H1 (cell line): ENCODE data around the gene SLC24A3. TPM values are rescaled to one million over a fixed set of nuclear protein-coding genes. Genes with fewer than 3 reads are reported as not detected.

Experiments
- CTCF ChIA-PET: fragments of 300-600 bp; sonication (Branson Sonifier 250); formaldehyde crosslinking; loops from one replicate; lab custom pipeline; 2021; ENCODE audit not compliant: partially characterized antibody; lab: Charles Lee
- POLR2A ChIA-PET: fragments of 300-600 bp; sonication (Branson Sonifier 250); formaldehyde crosslinking; loops from one replicate; lab custom pipeline; 2021; ENCODE audit warnings: inconsistent platforms; ENCODE audit not compliant: partially characterized antibody; lab: Charles Lee
- DNase-seq, 2 experiments: peaks; one replicate each; pipeline versions ENCODE4 v3.0.0 to v3.0.0-alpha.2; 2010 to 2022; ENCODE audit warnings: low spot score in 2 of 2, low read depth in 1 of 2, mixed read lengths in 1 of 2
- FAIRE-seq: peaks from 2 replicates; lab custom pipeline; 2011; peaks lifted over from hg19 to GRCh38; lab: Jason Lieb, UNC
- H2AFZ ChIP-seq: 2 replicates; pipeline ENCODE4 v1.8.1; 2012; ENCODE audit warnings: low read length, inconsistent platforms
- H2AK5ac ChIP-seq: 2 replicates; pipeline ENCODE4 v1.6.1; 2013; ENCODE audit warnings: low read depth, low read length
- H2BK120ac ChIP-seq: replicated peaks from 2 replicates; pipeline ENCODE3; 2013; ENCODE audit warnings: low read depth, low read length, inconsistent platforms
- H2BK12ac ChIP-seq: 2 replicates; pipeline ENCODE4 v1.6.1; 2013; ENCODE audit warnings: low read depth, low read length
- H2BK15ac ChIP-seq: 2 replicates; pipeline ENCODE4 v1.6.1; 2013; ENCODE audit warnings: low read length
- H2BK20ac ChIP-seq: 2 replicates; pipeline ENCODE4 v1.6.1; 2013; ENCODE audit warnings: low read length
- H2BK5ac ChIP-seq: 2 replicates; pipeline ENCODE4 v1.6.1; 2013; ENCODE audit warnings: low read depth, low read length
- H3K14ac ChIP-seq: 2 replicates; pipeline ENCODE4 v1.6.1; 2013; ENCODE audit warnings: inconsistent platforms; ENCODE audit not compliant: insufficient read length
- H3K18ac ChIP-seq: 2 replicates; pipeline ENCODE4 v1.6.1; 2013; ENCODE audit warnings: low read length; ENCODE audit errors: extremely low read depth
- H3K23ac ChIP-seq: 2 replicates; pipeline ENCODE4 v1.6.1; 2013; ENCODE audit warnings: inconsistent platforms; ENCODE audit not compliant: insufficient read length
- H3K23me2 ChIP-seq: 2 replicates; pipeline ENCODE4 v1.6.1; 2013; ENCODE audit warnings: low read depth, low read length
- H3K27ac ChIP-seq: 2 replicates; pipeline ENCODE4 v1.6.1; 2011; ENCODE audit warnings: low read depth, low read length, inconsistent platforms
- H3K27me3 ChIP-seq, 4 experiments: replicated peaks in 1 of 4; 1 replicate in 1 of 4; 2 replicates in 3 of 4; pipeline versions ENCODE4 v1.6.1 to v1.8.1; 2011 to 2013; ENCODE audit warnings: low read length in 3 of 4, mild to moderate bottlenecking in 3 of 4, inconsistent platforms in 2 of 4, mixed read lengths in 2 of 4, moderate library complexity in 1 of 4; ENCODE audit not compliant: control insufficient read depth in 3 of 4, insufficient read depth in 3 of 4; ENCODE audit errors: extremely low read depth in 1 of 4
- H3K36me3 ChIP-seq, 4 experiments: 2 replicates each; pipeline versions ENCODE4 v1.6.1 to v1.8.1; 2011 to 2013; ENCODE audit warnings: mild to moderate bottlenecking in 4 of 4, low read length in 3 of 4, moderate library complexity in 2 of 4, control low read depth in 1 of 4, inconsistent platforms in 1 of 4; ENCODE audit not compliant: insufficient read depth in 4 of 4, control insufficient read depth in 2 of 4
- H3K4ac ChIP-seq: replicated peaks from 2 replicates; pipeline ENCODE3; 2013; ENCODE audit warnings: low read length, low read depth, mixed read lengths, inconsistent platforms; ENCODE audit not compliant: insufficient read length
- H3K4me1 ChIP-seq, 4 experiments: replicated peaks in 1 of 4; 1 replicate in 1 of 4; 2 replicates in 3 of 4; pipeline versions ENCODE4 v1.6.1 to v1.8.1; 2011 to 2013; ENCODE audit warnings: low read length in 3 of 4, inconsistent platforms in 2 of 4, mixed read lengths in 1 of 4; ENCODE audit not compliant: insufficient read depth in 4 of 4, control insufficient read depth in 3 of 4
- H3K4me2 ChIP-seq, 2 experiments: 2 replicates each; pipeline versions ENCODE4 v1.6.1 to v1.8.1; 2011 to 2013; ENCODE audit warnings: low read depth in 2 of 2, low read length in 2 of 2, control low read depth in 1 of 2, inconsistent platforms in 1 of 2, mild to moderate bottlenecking in 1 of 2; ENCODE audit not compliant: insufficient read depth in 1 of 2
- H3K4me3 ChIP-seq, 4 experiments: fragments of 200-600, 300-600 bp in 1 of 4; sonication (generic), shearing (Covaris generic), sonication (Bioruptor Twin) in 1 of 4; 2 replicates each; pipeline versions ENCODE4 v1.5.1 to v1.8.1; 2011 to 2016; ENCODE audit warnings: low read length in 4 of 4, low read depth in 3 of 4, control low read depth in 2 of 4, inconsistent platforms in 2 of 4, mild to moderate bottlenecking in 2 of 4, mixed read lengths in 1 of 4, moderate library complexity in 1 of 4; ENCODE audit not compliant: insufficient read depth in 2 of 4; ENCODE audit errors: extremely low read depth in 1 of 4
- H3K56ac ChIP-seq: replicated peaks from 2 replicates; pipeline ENCODE3; 2013; ENCODE audit warnings: low read depth, mild to moderate bottlenecking, mixed read lengths, low read length, inconsistent platforms; ENCODE audit not compliant: insufficient read length
- H3K79me1 ChIP-seq: 2 replicates; pipeline ENCODE4 v1.6.1; 2013; ENCODE audit warnings: low read depth, low read length, control low read depth
- H3K79me2 ChIP-seq, 2 experiments: 2 replicates each; pipeline versions ENCODE4 v1.6.1 to v1.8.1; 2012 to 2013; ENCODE audit warnings: low read length in 2 of 2, mild to moderate bottlenecking in 2 of 2, inconsistent platforms in 1 of 2; ENCODE audit not compliant: insufficient read depth in 2 of 2, control insufficient read depth in 1 of 2
- H3K9ac ChIP-seq, 4 experiments: replicated peaks in 1 of 4; 1 replicate in 1 of 4; 2 replicates in 3 of 4; pipeline versions ENCODE4 v1.6.1 to v1.8.1; 2011 to 2013; ENCODE audit warnings: low read depth in 3 of 4, low read length in 3 of 4, control low read depth in 2 of 4, mild to moderate bottlenecking in 2 of 4, moderate library complexity in 2 of 4, inconsistent platforms in 1 of 4; ENCODE audit errors: extremely low read depth in 1 of 4
- H3K9me3 ChIP-seq, 2 experiments: 2 replicates each; pipeline versions ENCODE4 v1.6.1 to v1.8.1; 2012 to 2013; ENCODE audit warnings: mild to moderate bottlenecking in 2 of 2, moderate library complexity in 2 of 2, control low read depth in 1 of 2, inconsistent platforms in 1 of 2, low read depth in 1 of 2, low read length in 1 of 2, mixed read lengths in 1 of 2; ENCODE audit not compliant: insufficient read depth in 2 of 2
- H4K20me1 ChIP-seq, 2 experiments: replicated peaks in 1 of 2; 2 replicates each; pipeline versions ENCODE3 to v1.8.1; 2011 to 2013; ENCODE audit warnings: inconsistent platforms in 2 of 2, low read length in 2 of 2, mild to moderate bottlenecking in 1 of 2; ENCODE audit not compliant: insufficient read depth in 2 of 2, control insufficient read depth in 1 of 2
- H4K5ac ChIP-seq: 2 replicates; pipeline ENCODE4 v1.6.1; 2013; ENCODE audit warnings: low read length, low read depth, mixed read lengths, inconsistent platforms; ENCODE audit not compliant: insufficient read length
- H4K8ac ChIP-seq: 2 replicates; pipeline ENCODE4 v1.8.0; 2013; ENCODE audit warnings: mild to moderate bottlenecking, moderate library complexity, low read length, inconsistent platforms; ENCODE audit not compliant: insufficient read depth; ENCODE audit errors: extremely low read depth
- H4K91ac ChIP-seq: replicated peaks from 2 replicates; pipeline ENCODE3; 2013; ENCODE audit warnings: low read length, mixed read lengths, inconsistent platforms; ENCODE audit not compliant: insufficient read length
- ATF2 ChIP-seq: IDR thresholded peaks from 2 replicates; pipeline ENCODE4 v1.6.1; 2012; ENCODE audit warnings: low read length, inconsistent platforms
- CTCF ChIP-seq, 3 experiments: IDR thresholded peaks; 1 replicate in 2 of 3; 2 replicates in 1 of 3; pipeline versions ENCODE4 v1.5.1 to v1.6.1; 2011; ENCODE audit warnings: low read length in 3 of 3, mild to moderate bottlenecking in 3 of 3, inconsistent platforms in 2 of 3, low read depth in 1 of 3, moderate library complexity in 1 of 3; ENCODE audit not compliant: insufficient read depth in 1 of 3; ENCODE audit errors: control extremely low read depth in 1 of 3
- PHF8 ChIP-seq: fragments of 200-600 bp; sonication (generic); conservative IDR thresholded peaks from 2 replicates; pipeline ENCODE4 v1.7.1; 2012; ENCODE audit warnings: low read depth, mild to moderate bottlenecking, inconsistent platforms, low read length, moderate library complexity
- RBBP5 ChIP-seq: IDR thresholded peaks from 2 replicates; pipeline ENCODE4 v1.7.1; 2012; ENCODE audit warnings: low read depth, mild to moderate bottlenecking, inconsistent platforms, low read length, moderate library complexity, borderline replicate concordance
- SRF ChIP-seq: IDR thresholded peaks from 2 replicates; pipeline ENCODE4 v1.6.1; 2011; ENCODE audit warnings: mild to moderate bottlenecking, low read depth, low read length, moderate library complexity
- WGBS, 2 experiments: shearing (Covaris generic) in 1 of 2; methylation state at CpG; one replicate each; pipeline versions ENCODE4 v1.1.6 to v1.1.7; 2013 to 2015; ENCODE audit warnings: low lambda C conversion rate in 2 of 2, mixed read lengths in 2 of 2, inconsistent platforms in 1 of 2, low coverage in 1 of 2, missing lambda C conversion rate in 1 of 2; ENCODE audit not compliant: insufficient replicate concordance in 2 of 2, insufficient coverage in 1 of 2, insufficient read length in 1 of 2; ENCODE audit errors: extremely low coverage in 1 of 2, missing lambda C conversion rate in 1 of 2; 5-methylcytosine and 5-hydroxymethylcytosine counted together
- polyA plus RNA-seq, 7 experiments: library from polyadenylated mRNA; depleted of rRNA in 3 of 7; stranded (reverse) in 5 of 7; unstranded in 2 of 7; fragments of >200 nt in 5 of 7; fragments of 200-250 nt in 2 of 7; gene quantifications; 1 replicate in 5 of 7; 2 replicates in 1 of 7; 4 replicates in 1 of 7; pipeline versions ENCODE4 v1.2.1 to v1.2.3, GENCODE V29; 2011 to 2013; ENCODE audit warnings: missing spikeins in 2 of 7, mixed read lengths in 2 of 7
- total RNA-seq: library from RNA; stranded (reverse); fragmentation: NEBNext Ultra II Directional; extraction: Animal tissue kit (Norgen Biotek cat#: 25700); gene quantifications from 2 replicates; pipeline ENCODE4 v1.2.1, GENCODE V29; 2021

SLC24A3 gene
- total and polyA plus RNA-seq, 2 of the 8 experiments (the other 6 are each of a cell fraction or from before 2014, with no cell fraction given) = 4.5 to 6.3 TPM

DNA sequence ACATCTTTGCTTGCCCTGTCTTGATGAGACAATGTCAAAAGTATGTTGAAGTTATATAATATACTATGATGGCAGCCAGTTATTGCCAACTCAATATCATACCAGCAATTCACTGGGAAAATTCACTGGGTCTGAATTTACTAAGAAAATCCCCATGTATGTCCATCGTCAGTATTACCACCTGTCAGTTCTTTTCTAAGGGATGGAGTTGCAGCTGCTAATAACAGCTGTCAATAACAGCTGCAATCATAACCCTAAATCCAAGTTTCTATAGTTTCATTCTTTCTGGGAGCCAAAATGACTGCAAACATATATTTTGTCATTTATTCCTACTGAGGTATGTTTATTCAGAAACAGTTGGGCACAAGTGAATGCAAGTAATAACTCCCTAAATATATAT lies 413.0 kb downstream of the SLC24A3 start:
- H3K4ac ChIP-seq = no peak overlapping the region
- H2AFZ ChIP-seq = no peak overlapping the region
- H3K27me3 ChIP-seq = no peaks in the 10 kb centered on the region
- no peak overlapping the region for H3K18ac ChIP-seq
- peaks cover 5 to 8% of the 10 kb centered on the region in 2 experiments; a peak in 2 of 4 replicates for H3K9me3 ChIP-seq
- ChIA-PET POLR2A (no interaction called here), CTCF (interaction anchor here (1.5 kb wide), 1 partner anchor 26 kb away, joined by 3 read pairs; no protein-coding TSS in a partner anchor)
- H3K14ac ChIP-seq = no peak overlapping the region
- no peak overlapping the region for H2BK20ac ChIP-seq
- H4K8ac ChIP-seq = no peak overlapping the region
- 80% methylated on average over 1 of the region's 1 CpG; no CpG with 5 or more reads in 1 of the 2 experiments for WGBS, 2 experiments
- no peak for TF ChIP-seq CTCF (IDR thresholded peaks at IDR 0.05; ENCODE audit: control extremely low read depth in 1 of 3, insufficient read depth in 1 of 3, low read depth in 1 of 3, low read length in 3 of 3)
- no peak for TF ChIP-seq RBBP5
- TF ChIP-seq SRF = no peak
- no peak for TF ChIP-seq PHF8
- no peak for TF ChIP-seq ATF2
- no peaks in the 10 kb centered on the region for H3K36me3 ChIP-seq
- H4K5ac ChIP-seq = no peak overlapping the region
- no peak overlapping the region for H2BK12ac ChIP-seq
- DNase-seq (no peak), FAIRE-seq (no peak)
- no peak overlapping the region for H3K4me3 ChIP-seq
- H4K20me1 ChIP-seq = no peaks in the 10 kb centered on the region
- no peak overlapping the region for H2BK120ac ChIP-seq
- H3K23ac ChIP-seq = no peak overlapping the region
- H3K4me2 ChIP-seq = no peak overlapping the region
- no peak overlapping the region for H2BK15ac ChIP-seq
- no peaks in the 10 kb centered on the region for H3K23me2 ChIP-seq
- no peak overlapping the region for H3K56ac ChIP-seq
- H3K27ac ChIP-seq = no peak overlapping the region
- H3K4me1 ChIP-seq = peaks cover 0 to 10% (median 3%) of the 10 kb centered on the region in 4 experiments; a peak in 3 of 7 replicates
- H3K9ac ChIP-seq = no peak overlapping the region
- no peaks in the 10 kb centered on the region for H3K79me1 ChIP-seq
- H2BK5ac ChIP-seq = no peak overlapping the region
- H3K79me2 ChIP-seq = no peaks in the 10 kb centered on the region
- no peak overlapping the region for H4K91ac ChIP-seq
- H2AK5ac ChIP-seq = no peak overlapping the region
